ENCODE data around the gene MDK.

Gene MDK

DNA sequence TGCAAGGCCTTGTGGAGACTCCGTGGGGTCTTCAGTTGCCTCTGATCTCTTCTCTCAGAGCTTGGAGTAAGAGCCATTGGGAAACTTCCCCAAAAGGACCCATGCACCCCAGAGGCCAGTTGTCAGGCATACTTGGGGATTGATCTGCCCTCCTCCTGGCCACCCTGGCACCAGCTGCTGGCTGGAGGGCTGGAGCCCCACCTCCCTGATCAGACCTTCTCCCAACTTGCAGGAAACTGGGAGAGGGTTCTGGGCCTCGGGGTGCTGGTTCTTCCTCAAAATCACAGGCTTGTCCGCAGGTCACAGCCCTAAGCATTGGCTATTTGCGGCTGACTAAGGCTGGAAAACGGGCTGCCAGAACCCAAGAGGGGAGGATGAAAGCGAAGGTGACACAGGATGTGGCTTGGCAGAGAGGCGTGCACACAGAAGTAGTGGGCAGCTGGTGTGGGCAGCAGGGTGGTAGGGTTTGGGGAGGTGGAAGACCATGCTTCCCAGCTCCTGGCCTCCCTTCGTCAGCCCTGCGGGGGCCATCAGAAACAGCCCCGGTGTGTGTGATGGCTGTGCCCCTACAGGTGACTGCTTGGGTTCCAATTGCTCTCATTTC lies 35.5 kb upstream of the MDK start:
- Histone ChIP-seq H3K9me3 (ENCODE audit: severe bottlenecking) (no peaks in the 10 kb centered on the region), H3K36me3 (peaks cover 6% of the 10 kb centered on the region), H3K27me3 (ENCODE audit: insufficient read depth, low read depth, severe bottlenecking) (no peaks in the 10 kb centered on the region), H3K27ac (peak overlapping the region; percentile 71; the same call in 1 of the 2 replicates), H3K4me3 (ENCODE audit: low read depth, low read length) (no peak overlapping the region)
- TF ChIP-seq, protein P1, sequence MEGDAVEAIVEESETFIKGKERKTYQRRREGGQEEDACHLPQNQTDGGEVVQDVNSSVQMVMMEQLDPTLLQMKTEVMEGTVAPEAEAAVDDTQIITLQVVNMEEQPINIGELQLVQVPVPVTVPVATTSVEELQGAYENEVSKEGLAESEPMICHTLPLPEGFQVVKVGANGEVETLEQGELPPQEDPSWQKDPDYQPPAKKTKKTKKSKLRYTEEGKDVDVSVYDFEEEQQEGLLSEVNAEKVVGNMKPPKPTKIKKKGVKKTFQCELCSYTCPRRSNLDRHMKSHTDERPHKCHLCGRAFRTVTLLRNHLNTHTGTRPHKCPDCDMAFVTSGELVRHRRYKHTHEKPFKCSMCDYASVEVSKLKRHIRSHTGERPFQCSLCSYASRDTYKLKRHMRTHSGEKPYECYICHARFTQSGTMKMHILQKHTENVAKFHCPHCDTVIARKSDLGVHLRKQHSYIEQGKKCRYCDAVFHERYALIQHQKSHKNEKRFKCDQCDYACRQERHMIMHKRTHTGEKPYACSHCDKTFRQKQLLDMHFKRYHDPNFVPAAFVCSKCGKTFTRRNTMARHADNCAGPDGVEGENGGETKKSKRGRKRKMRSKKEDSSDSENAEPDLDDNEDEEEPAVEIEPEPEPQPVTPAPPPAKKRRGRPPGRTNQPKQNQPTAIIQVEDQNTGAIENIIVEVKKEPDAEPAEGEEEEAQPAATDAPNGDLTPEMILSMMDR (IDR thresholded peaks at IDR 0.05; ENCODE audit: low read depth, low read length), result no peak
- no peak for DNase-seq

DNA sequence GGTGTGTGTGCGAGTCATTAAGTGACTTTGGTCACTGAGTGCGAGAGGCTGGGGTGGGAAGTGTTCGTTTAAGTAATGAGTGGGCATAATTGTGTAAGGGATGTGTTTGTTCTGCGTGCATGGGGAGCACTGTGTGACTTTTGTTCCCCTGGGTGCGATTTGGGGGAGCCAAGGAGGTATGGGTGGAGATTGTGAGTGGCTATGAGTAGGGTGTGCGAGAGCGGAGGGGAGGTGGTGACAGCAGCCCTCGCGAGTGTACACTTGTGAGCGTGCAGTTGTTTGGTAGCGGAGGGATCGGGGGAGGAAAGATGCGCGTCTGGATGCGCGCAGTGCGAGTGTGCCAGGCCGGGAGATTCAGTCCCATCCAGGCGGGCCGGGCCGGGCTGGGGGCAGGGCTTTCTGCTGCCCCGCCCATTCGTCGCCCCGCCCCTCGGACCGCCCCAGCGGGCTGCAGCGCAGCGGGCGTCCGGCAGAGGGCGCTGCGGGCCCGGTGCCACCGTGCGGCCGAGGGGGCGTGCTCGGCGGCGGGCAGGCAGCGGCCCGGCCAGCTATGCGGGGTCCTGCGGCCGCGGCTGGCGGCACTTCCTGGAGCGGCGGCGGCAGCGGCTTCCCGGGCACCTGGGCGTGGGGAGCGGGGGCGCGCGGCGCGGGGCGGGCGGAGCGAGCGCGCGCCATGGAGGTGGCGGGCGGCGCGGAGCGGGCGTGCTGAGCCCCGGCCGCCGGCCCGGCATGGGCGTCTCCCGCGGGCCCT lies 34.4 kb upstream of the MDK start, which contains the start of gene DGKZ:
DGKZ (plus strand) TSS at position 578 of the 751 bp plus-strand sequence. CDS start 197 bp downstream, outside the sequence.
- TF ChIP-seq, protein P1 (IDR thresholded peaks at IDR 0.05; ENCODE audit: low read depth, low read length), result peak; percentile 72
- peak; percentile 81 for DNase-seq
- Histone ChIP-seq H3K4me3 (ENCODE audit: low read depth, low read length) (peak within 1 kb of the TSS; percentile 70), H3K27me3 (ENCODE audit: insufficient read depth, low read depth, severe bottlenecking) (no peaks in the 10 kb centered on the region), H3K27ac (peak within 1 kb of the TSS; percentile 72), H3K9me3 (ENCODE audit: severe bottlenecking) (no peaks in the 10 kb centered on the region), H3K36me3 (peaks cover 6% of the 10 kb centered on the region)

DNA sequence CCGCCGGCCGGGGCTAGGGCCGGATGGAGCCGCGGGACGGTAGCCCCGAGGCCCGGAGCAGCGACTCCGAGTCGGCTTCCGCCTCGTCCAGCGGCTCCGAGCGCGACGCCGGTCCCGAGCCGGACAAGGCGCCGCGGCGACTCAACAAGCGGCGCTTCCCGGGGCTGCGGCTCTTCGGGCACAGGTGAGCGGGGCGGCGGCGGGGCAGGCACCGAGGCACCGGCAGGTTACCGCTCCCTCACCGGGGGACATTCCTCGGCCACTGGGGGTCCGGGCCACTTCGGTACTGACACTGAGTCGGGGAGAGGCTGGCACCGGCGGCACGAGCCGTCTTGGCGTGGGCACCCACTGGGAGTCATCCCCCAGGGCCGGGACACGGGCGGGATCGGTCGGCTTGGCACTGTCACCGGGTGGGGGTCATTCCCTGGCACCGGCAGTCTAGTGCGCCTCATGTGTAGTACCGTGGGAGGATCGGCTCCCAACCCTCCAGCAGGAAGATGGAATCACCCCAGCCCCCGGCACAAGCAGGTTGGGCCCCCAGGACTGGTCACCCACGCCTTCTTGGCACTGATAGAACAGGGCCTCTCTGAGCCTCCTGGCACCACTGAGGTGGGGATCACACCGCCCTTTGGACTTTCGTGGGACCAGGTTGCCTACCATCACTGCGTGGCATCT lies 33.7 kb upstream of the MDK start:
- no peak for DNase-seq
- TF ChIP-seq, protein P1 (IDR thresholded peaks at IDR 0.05; ENCODE audit: low read depth, low read length), result no peak
- Histone ChIP-seq H3K27me3 (ENCODE audit: insufficient read depth, low read depth, severe bottlenecking) (no peaks in the 10 kb centered on the region), H3K27ac (peak overlapping the region; percentile 72), H3K9me3 (ENCODE audit: severe bottlenecking) (no peaks in the 10 kb centered on the region), H3K4me3 (ENCODE audit: low read depth, low read length) (peak overlapping the region; percentile 70), H3K36me3 (peaks cover 8% of the 10 kb centered on the region)

DNA sequence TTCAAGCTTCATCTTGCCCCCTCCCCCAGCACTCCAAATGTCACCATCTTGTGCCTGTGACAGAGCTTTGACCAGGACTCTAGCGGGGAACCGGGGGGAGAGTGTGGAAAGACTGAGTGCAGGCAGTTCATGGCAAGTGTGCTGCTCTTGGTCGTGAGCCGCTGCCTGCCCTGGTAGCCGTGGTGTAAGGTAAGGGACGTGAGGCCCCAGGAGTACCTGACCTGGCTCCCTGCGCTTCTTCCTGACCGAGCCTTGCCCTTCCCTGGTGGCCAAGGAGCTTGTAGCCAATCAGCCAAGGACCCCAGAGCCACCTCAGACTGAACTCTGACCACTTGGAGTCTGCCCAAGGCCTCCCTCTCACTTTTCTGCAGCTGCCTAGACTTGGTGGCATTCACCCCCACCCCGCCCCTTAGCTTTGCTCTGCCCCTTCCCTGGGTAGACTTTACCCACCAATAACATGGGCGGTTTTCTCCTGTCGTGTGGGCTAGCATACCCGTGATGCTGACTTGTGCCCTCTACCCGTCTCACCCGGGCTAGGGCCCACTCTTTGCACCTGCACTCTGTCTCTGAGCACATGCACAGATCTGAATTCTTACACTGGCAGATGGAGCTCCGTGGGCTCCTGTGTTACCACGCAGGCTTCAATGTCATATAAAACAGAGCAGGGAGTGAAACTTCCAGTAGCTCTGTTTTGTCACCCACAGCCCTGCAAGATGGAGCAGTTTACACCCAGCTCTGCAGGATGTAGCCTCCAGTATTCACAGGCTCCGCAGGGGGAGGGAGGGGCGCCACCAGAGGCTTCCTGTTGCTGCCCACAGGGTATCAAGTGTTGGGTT lies 32.7 kb upstream of the MDK start:
- no peak overlapping the region for H3K27ac ChIP-seq

DNA sequence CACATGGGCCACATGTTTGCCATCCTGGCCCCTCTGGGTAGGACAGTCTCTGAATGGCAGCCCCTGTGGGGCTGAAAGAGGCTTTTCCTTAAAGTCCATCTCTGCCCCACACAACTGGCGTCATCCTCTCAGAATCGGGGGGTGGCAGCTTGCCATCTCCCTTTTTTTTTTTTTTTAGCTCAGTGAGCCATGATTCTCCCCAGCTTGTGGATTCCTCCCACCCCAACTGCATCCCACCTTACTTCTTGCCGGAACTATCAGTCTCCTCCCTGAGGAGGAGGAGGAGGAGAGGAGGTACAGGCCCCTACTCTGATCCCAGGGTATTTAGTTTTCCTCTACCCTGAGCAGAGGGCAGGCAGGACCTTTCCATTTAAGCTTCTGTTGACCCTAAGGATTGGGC lies 30.8 kb upstream of the MDK start:
- H3K27ac ChIP-seq, result no peak overlapping the region

More for the DNA sequence above, 32.7 kb upstream of the MDK start:
- no peaks in the 10 kb centered on the region for H3K27me3 ChIP-seq (ENCODE audit: insufficient read depth, low read depth, severe bottlenecking)
- no peak for DNase-seq
- H3K36me3 ChIP-seq, result peaks cover 15% of the 10 kb centered on the region
- peak overlapping the region; percentile 70 for H3K4me3 ChIP-seq (ENCODE audit: low read depth, low read length)
- H3K9me3 ChIP-seq (ENCODE audit: severe bottlenecking), result no peaks in the 10 kb centered on the region
- TF ChIP-seq, protein P1 (IDR thresholded peaks at IDR 0.05; ENCODE audit: low read depth, low read length), result no peak

More for the DNA sequence above, 30.8 kb upstream of the MDK start:
- no peak overlapping the region for H3K4me3 ChIP-seq (ENCODE audit: low read depth, low read length)
- no peaks in the 10 kb centered on the region for H3K9me3 ChIP-seq (ENCODE audit: severe bottlenecking)
- TF ChIP-seq, protein P1 (IDR thresholded peaks at IDR 0.05; ENCODE audit: low read depth, low read length), result no peak
- no peaks in the 10 kb centered on the region for H3K27me3 ChIP-seq (ENCODE audit: insufficient read depth, low read depth, severe bottlenecking)
- DNase-seq, result no peak
- H3K36me3 ChIP-seq, result peaks cover 21% of the 10 kb centered on the region

Measured in WERI-Rb-1 (cell line).